Epidermal melanocyte (primary cell): ENCODE data around the gene LY86.

ENCODE experiments used
- DNase-seq: peaks from one replicate; pipeline ENCODE4 v3.0.0; 2011; ENCODE audit warnings: low spot score; ENCODE audit not compliant: insufficient read length

The LY86 gene

GRCh38 chr6:6570929-6571671 is 17.4 kb upstream of the LY86 start:
- DNase-seq, result no peak

GRCh38 chr6:6575143-6575542 is 13.4 kb upstream of the LY86 start:
- no peak for DNase-seq

GRCh38 chr6:6577735-6578134 is 10.8 kb upstream of the LY86 start:
- no peak for DNase-seq

- DNase-seq, result no peak
These were observed 9.2 kb upstream of the LY86 start for GRCh38 chr6:6579281-6579680.

GRCh38 chr6:6580225-6580856 is 8.2 kb upstream of the LY86 start:
- no peak for DNase-seq

GRCh38 chr6:6581054-6581453 is 7.5 kb upstream of the LY86 start:
- DNase-seq, result no peak

- no peak for DNase-seq
These were observed 6.4 kb upstream of the LY86 start for GRCh38 chr6:6582131-6582530.

GRCh38 chr6:6583836-6584235 is 4.7 kb upstream of the LY86 start:
- no peak for DNase-seq

- DNase-seq, result no peak
These were observed 4.1 kb upstream of the LY86 start for GRCh38 chr6:6584310-6585002.

- DNase-seq, result no peak
These were observed 3.6 kb upstream of the LY86 start for GRCh38 chr6:6585003-6585311.

GRCh38 chr6:6586167-6586566 is 2.4 kb upstream of the LY86 start:
- no peak for DNase-seq

GRCh38 chr6:6586671-6587526 is 1.6 kb upstream of the LY86 start:
- no peak for DNase-seq

GRCh38 chr6:6587696-6588063 is 840 bp upstream of the LY86 start:
- DNase-seq, result no peak

GRCh38 chr6:6588924-6589709 is 597 bp downstream of the LY86 start:
- no peak for DNase-seq

GRCh38 chr6:6590530-6590929 is 2.0 kb downstream of the LY86 start:
- no peak for DNase-seq

- no peak for DNase-seq
These were observed 3.4 kb downstream of the LY86 start for GRCh38 chr6:6591778-6592465.

GRCh38 chr6:6592826-6593475 is 4.4 kb downstream of the LY86 start:
- DNase-seq, result no peak

GRCh38 chr6:6593867-6594468 is 5.4 kb downstream of the LY86 start:
- no peak for DNase-seq

- no peak for DNase-seq
These were observed 6.5 kb downstream of the LY86 start for GRCh38 chr6:6595025-6595424.

GRCh38 chr6:6595952-6596351 is 7.4 kb downstream of the LY86 start:
- no peak for DNase-seq
